ENCODE results near the gene EIF2B2. TPM values are rescaled to one million over a fixed set of nuclear protein-coding genes. Genes with fewer than 3 reads are reported as not detected.

EIF2B2 gene
- polyA plus RNA-seq, 1 of the 3 experiments (the other 2 are of a cell fraction) = 125 TPM

DNA sequence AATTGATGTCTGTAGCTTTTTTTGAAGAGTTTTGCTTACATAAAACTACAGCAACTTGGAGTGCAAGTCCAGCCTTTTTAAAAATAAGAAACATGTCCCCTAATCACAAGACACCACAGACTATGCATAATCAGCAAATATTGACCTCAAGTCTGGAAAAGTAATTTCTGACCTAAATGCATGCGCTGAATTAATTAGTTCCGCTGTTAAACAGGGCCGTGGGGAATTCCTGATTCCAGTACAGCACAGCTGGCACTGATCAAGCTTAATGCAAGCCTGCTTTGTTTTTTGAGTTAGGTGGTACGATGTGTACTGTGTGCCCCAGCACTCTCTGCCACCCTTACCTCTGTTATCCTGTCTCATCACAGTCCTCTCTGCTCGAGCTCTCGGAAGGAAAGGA is 39.3 kb downstream of the EIF2B2 start (continued):
- TF ChIP-seq, protein P1, sequence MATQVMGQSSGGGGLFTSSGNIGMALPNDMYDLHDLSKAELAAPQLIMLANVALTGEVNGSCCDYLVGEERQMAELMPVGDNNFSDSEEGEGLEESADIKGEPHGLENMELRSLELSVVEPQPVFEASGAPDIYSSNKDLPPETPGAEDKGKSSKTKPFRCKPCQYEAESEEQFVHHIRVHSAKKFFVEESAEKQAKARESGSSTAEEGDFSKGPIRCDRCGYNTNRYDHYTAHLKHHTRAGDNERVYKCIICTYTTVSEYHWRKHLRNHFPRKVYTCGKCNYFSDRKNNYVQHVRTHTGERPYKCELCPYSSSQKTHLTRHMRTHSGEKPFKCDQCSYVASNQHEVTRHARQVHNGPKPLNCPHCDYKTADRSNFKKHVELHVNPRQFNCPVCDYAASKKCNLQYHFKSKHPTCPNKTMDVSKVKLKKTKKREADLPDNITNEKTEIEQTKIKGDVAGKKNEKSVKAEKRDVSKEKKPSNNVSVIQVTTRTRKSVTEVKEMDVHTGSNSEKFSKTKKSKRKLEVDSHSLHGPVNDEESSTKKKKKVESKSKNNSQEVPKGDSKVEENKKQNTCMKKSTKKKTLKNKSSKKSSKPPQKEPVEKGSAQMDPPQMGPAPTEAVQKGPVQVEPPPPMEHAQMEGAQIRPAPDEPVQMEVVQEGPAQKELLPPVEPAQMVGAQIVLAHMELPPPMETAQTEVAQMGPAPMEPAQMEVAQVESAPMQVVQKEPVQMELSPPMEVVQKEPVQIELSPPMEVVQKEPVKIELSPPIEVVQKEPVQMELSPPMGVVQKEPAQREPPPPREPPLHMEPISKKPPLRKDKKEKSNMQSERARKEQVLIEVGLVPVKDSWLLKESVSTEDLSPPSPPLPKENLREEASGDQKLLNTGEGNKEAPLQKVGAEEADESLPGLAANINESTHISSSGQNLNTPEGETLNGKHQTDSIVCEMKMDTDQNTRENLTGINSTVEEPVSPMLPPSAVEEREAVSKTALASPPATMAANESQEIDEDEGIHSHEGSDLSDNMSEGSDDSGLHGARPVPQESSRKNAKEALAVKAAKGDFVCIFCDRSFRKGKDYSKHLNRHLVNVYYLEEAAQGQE (IDR thresholded peaks at IDR 0.05; ENCODE audit: low read depth, low read length) = no peak
- TF ChIP-seq TCF12 (IDR thresholded peaks at IDR 0.05) (peak; percentile 71), RAD21 (IDR thresholded peaks at IDR 0.05; ENCODE audit: low read length) (peak; percentile 26), SIN3A (IDR thresholded peaks at IDR 0.05; ENCODE audit: borderline replicate concordance, low read depth, low read length) (no peak), NFIC (IDR thresholded peaks at IDR 0.05; ENCODE audit: borderline replicate concordance) (no peak)
- TF ChIP-seq, protein P2, sequence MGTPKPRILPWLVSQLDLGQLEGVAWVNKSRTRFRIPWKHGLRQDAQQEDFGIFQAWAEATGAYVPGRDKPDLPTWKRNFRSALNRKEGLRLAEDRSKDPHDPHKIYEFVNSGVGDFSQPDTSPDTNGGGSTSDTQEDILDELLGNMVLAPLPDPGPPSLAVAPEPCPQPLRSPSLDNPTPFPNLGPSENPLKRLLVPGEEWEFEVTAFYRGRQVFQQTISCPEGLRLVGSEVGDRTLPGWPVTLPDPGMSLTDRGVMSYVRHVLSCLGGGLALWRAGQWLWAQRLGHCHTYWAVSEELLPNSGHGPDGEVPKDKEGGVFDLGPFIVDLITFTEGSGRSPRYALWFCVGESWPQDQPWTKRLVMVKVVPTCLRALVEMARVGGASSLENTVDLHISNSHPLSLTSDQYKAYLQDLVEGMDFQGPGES (IDR thresholded peaks at IDR 0.05; ENCODE audit: low read depth, low read length) = no peak

DNA sequence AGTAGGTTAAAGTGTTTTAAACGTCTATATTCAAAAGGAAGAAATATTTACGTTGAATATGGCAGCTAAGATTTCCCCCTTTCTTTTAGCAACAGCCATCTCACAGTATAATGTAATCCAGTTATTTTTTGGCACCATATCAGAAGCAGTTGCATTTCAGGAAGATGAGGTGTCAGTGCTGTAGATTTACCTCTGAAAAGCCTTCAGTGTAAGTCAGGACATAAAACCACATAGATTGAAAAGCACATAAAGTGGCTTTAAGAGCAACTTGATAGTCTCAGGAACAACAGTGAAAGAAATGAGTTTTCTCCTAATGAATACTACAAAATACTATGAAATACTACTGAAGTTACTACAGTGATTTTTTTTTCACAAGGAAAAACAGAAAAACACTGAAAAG is 41.6 kb downstream of the EIF2B2 start:
- Histone ChIP-seq H3K79me2 (ENCODE audit: insufficient read depth) (peaks cover 6% of the 10 kb centered on the region; the same call in 1 of the 2 replicates), H3K9me3 (no peaks in the 10 kb centered on the region), H3K4me3 (ENCODE audit: low read depth in 2 of 2, low read length in 1 of 2) (peak overlapping the region in 1 of 2 experiments; percentile 20; a peak in 1 of 4 replicates), H4K20me1 (ENCODE audit: insufficient read depth) (no peaks in the 10 kb centered on the region), H2AFZ (ENCODE audit: low read depth) (no peak overlapping the region), H3K27me3 (ENCODE audit: insufficient read depth) (no peaks in the 10 kb centered on the region), H3K4me2 (peak overlapping the region; percentile 8; the same call in 1 of the 2 replicates), H3K9ac (no peak overlapping the region; the same call in 1 of the 2 replicates), H3K36me3 (replicated peaks in 1 of 2; ENCODE audit: control insufficient read depth in 1 of 2, insufficient read depth in 2 of 2, low read length in 1 of 2) (no peaks in the 10 kb centered on the region), H3K4me1 (ENCODE audit: control insufficient read depth in 1 of 2, insufficient read depth in 2 of 2, low read depth in 1 of 2, low read length in 1 of 2) (peaks cover 24 to 25% of the 10 kb centered on the region in 2 experiments; a peak in 3 of 4 replicates), H3K9me2 (no peaks in the 10 kb centered on the region), H3F3A (replicated peaks; ENCODE audit: insufficient read depth) (peaks cover 21% of the 10 kb centered on the region), H3K27ac (ENCODE audit: low read depth in 2 of 2, low read length in 1 of 2) (peak overlapping the region; percentile 7 to 58; a peak in 3 of 4 replicates)
- CTCF ChIA-PET = interaction anchor here (0.7 to 3.4 kb wide), 4 partner anchors 22 to 99 kb away, joined by 3 to 12 read pairs (median 4); no protein-coding TSS in a partner anchor
- POLR2A ChIA-PET = no interaction called here
- DNase-seq = no peak
- 32% methylated on average over 2 of the region's 2 CpGs for WGBS (ENCODE audit: low lambda C conversion rate)
- TF ChIP-seq, protein P2 (IDR thresholded peaks at IDR 0.05; ENCODE audit: low read depth, low read length) = no peak
- TF ChIP-seq, protein P3, sequence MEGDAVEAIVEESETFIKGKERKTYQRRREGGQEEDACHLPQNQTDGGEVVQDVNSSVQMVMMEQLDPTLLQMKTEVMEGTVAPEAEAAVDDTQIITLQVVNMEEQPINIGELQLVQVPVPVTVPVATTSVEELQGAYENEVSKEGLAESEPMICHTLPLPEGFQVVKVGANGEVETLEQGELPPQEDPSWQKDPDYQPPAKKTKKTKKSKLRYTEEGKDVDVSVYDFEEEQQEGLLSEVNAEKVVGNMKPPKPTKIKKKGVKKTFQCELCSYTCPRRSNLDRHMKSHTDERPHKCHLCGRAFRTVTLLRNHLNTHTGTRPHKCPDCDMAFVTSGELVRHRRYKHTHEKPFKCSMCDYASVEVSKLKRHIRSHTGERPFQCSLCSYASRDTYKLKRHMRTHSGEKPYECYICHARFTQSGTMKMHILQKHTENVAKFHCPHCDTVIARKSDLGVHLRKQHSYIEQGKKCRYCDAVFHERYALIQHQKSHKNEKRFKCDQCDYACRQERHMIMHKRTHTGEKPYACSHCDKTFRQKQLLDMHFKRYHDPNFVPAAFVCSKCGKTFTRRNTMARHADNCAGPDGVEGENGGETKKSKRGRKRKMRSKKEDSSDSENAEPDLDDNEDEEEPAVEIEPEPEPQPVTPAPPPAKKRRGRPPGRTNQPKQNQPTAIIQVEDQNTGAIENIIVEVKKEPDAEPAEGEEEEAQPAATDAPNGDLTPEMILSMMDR (IDR thresholded peaks at IDR 0.05) = no peak
- TF ChIP-seq EP300 (IDR thresholded peaks at IDR 0.05; ENCODE audit: borderline replicate concordance in 1 of 2, low read depth in 1 of 2, low read length in 1 of 2) (no peak), RCOR1 (IDR thresholded peaks at IDR 0.05; ENCODE audit: low read length) (no peak), SIN3A (IDR thresholded peaks at IDR 0.05; ENCODE audit: borderline replicate concordance, low read depth, low read length) (no peak), ELF1 (IDR thresholded peaks at IDR 0.05) (no peak), GABPA (IDR thresholded peaks at IDR 0.05; ENCODE audit: low read depth) (no peak), FOSL2 (IDR thresholded peaks at IDR 0.05; ENCODE audit: borderline replicate concordance, low read depth) (peak; percentile 23; the same call in 1 of the 2 replicates), EZH2phosphoT487 (IDR thresholded peaks at IDR 0.05; ENCODE audit: borderline replicate concordance, low read depth) (no peak), YY1 (IDR thresholded peaks at IDR 0.05; ENCODE audit: low read depth) (no peak), FOXM1 (IDR thresholded peaks at IDR 0.05; ENCODE audit: low read depth) (no peak), RAD21 (IDR thresholded peaks at IDR 0.05; ENCODE audit: low read length) (no peak)
- TF ChIP-seq, protein P4, sequence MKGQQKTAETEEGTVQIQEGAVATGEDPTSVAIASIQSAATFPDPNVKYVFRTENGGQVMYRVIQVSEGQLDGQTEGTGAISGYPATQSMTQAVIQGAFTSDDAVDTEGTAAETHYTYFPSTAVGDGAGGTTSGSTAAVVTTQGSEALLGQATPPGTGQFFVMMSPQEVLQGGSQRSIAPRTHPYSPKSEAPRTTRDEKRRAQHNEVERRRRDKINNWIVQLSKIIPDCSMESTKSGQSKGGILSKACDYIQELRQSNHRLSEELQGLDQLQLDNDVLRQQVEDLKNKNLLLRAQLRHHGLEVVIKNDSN (IDR thresholded peaks at IDR 0.05; ENCODE audit: borderline replicate concordance, low read depth) = no peak
- TF ChIP-seq, protein P1 (IDR thresholded peaks at IDR 0.05; ENCODE audit: low read depth, low read length) = no peak
- TF ChIP-seq, protein P5, sequence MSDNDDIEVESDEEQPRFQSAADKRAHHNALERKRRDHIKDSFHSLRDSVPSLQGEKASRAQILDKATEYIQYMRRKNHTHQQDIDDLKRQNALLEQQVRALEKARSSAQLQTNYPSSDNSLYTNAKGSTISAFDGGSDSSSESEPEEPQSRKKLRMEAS (IDR thresholded peaks at IDR 0.05; ENCODE audit: low read depth) = no peak

Data from SK-N-SH (cell line).